ENCODE measurements around the gene SCRN2. TPM values are rescaled to one million over a fixed set of nuclear protein-coding genes. Genes with fewer than 3 reads are reported as not detected.

Gene SCRN2
- total RNA-seq, 3 donors from 2014 or later, result 49.2 to 108 (median 54.9) TPM

GRCh38 chr17:47801176-47801765, 39.8 kb downstream of the SCRN2 start:
- Histone ChIP-seq H3K9me3 (no peaks in the 10 kb centered on the region), H3K27ac (no peak overlapping the region), H3K36me3 (no peaks in the 10 kb centered on the region), H3K4me3 (no peak overlapping the region), H3K27me3 (no peaks in the 10 kb centered on the region), H3K4me1 (no peaks in the 10 kb centered on the region)
- DNase-seq (ENCODE audit: low spot score in 2 of 2), result no peak
- TF ChIP-seq POLR2A (IDR thresholded peaks at IDR 0.05) (no peak), POLR2AphosphoS5 (IDR thresholded peaks at IDR 0.05) (no peak), CTCF (IDR thresholded peaks at IDR 0.05) (no peak)
- intact Hi-C loops (cut with DNase I; ENCODE audit: low total_unique reads), result no loop called here

- TF ChIP-seq POLR2A (IDR thresholded peaks at IDR 0.05), result no peak
- TF ChIP-seq POLR2AphosphoS5 (IDR thresholded peaks at IDR 0.05), result no peak
- TF ChIP-seq CTCF (IDR thresholded peaks at IDR 0.05), result no peak
- peak in 1 of 2 donors; percentile 39 for DNase-seq (ENCODE audit: low spot score in 2 of 2)
- intact Hi-C loops (cut with DNase I; ENCODE audit: low total_unique reads), result no loop called here
Observed at GRCh38 chr17:47800686-47801085, 40.4 kb downstream of the SCRN2 start.

GRCh38 chr17:47797797-47798196, 43.3 kb downstream of the SCRN2 start:
- peaks cover 0 to 14% of the 10 kb centered on the region in 2 donors for H3K27me3 ChIP-seq
- TF ChIP-seq POLR2A (IDR thresholded peaks at IDR 0.05) (no peak), POLR2AphosphoS5 (IDR thresholded peaks at IDR 0.05) (no peak), CTCF (IDR thresholded peaks at IDR 0.05) (no peak)
- no peaks in the 10 kb centered on the region for H3K36me3 ChIP-seq
- no peaks in the 10 kb centered on the region for H3K4me1 ChIP-seq
- no peak overlapping the region for H3K4me3 ChIP-seq
- H3K9me3 ChIP-seq, result no peaks in the 10 kb centered on the region
- intact Hi-C loops (cut with DNase I; ENCODE audit: low total_unique reads), result no loop called here
- no peak overlapping the region for H3K27ac ChIP-seq
- no peak for DNase-seq (ENCODE audit: low spot score in 2 of 2)

More at GRCh38 chr17:47800686-47801085, 40.4 kb downstream of the SCRN2 start:
- H3K4me3 ChIP-seq, result no peak overlapping the region
- H3K9me3 ChIP-seq, result no peaks in the 10 kb centered on the region
- H3K27ac ChIP-seq, result no peak overlapping the region
- H3K4me1 ChIP-seq, result no peaks in the 10 kb centered on the region
- no peaks in the 10 kb centered on the region for H3K27me3 ChIP-seq
- H3K36me3 ChIP-seq, result no peaks in the 10 kb centered on the region

GRCh38 chr17:47792979-47793378, 48.1 kb downstream of the SCRN2 start:
- Histone ChIP-seq H3K9me3 (no peaks in the 10 kb centered on the region), H3K27ac (no peak overlapping the region), H3K4me3 (no peak overlapping the region), H3K36me3 (no peaks in the 10 kb centered on the region), H3K27me3 (peaks cover 4 to 53% of the 10 kb centered on the region in 2 donors), H3K4me1 (no peaks in the 10 kb centered on the region)
- intact Hi-C loops (cut with DNase I; ENCODE audit: low total_unique reads), result no loop called here
- TF ChIP-seq POLR2AphosphoS5 (IDR thresholded peaks at IDR 0.05) (no peak), CTCF (IDR thresholded peaks at IDR 0.05) (no peak), POLR2A (IDR thresholded peaks at IDR 0.05) (no peak)
- no peak for DNase-seq (ENCODE audit: low spot score in 2 of 2)

GRCh38 chr17:47792457-47792856, 48.6 kb downstream of the SCRN2 start:
- Histone ChIP-seq H3K4me3 (no peak overlapping the region), H3K4me1 (no peaks in the 10 kb centered on the region), H3K27me3 (peaks cover 4 to 58% of the 10 kb centered on the region in 2 donors), H3K9me3 (no peaks in the 10 kb centered on the region), H3K36me3 (no peaks in the 10 kb centered on the region), H3K27ac (no peak overlapping the region)
- DNase-seq (ENCODE audit: low spot score in 2 of 2), result no peak
- intact Hi-C loops (cut with DNase I; ENCODE audit: low total_unique reads), result no loop called here
- TF ChIP-seq CTCF (IDR thresholded peaks at IDR 0.05), result no peak
- no peak for TF ChIP-seq POLR2AphosphoS5 (IDR thresholded peaks at IDR 0.05)
- TF ChIP-seq POLR2A (IDR thresholded peaks at IDR 0.05), result no peak

All from breast epithelium (tissue), 4 donors.